Memory B cell (primary cell): ENCODE measurements around the gene BORCS8.
A peak's percentile ranks its signal among the peaks of the same experiment; 100 is the strongest.
"Not testable (repeated sequence)": the region's sequence is repeated elsewhere in the genome, so short reads cannot be mapped to it uniquely, and the experiment has no call there.

Source experiments
- ATAC-seq: fragments of 150-1000 bp; cut with Tn5 transposase; 2 replicates; pipeline ENCODE4 v1.10.0; 2021; ENCODE audit warnings: low read depth, mild to moderate bottlenecking, moderate library complexity
- DNase-seq, 2 donors: peaks; one replicate each; pipeline ENCODE4 v3.0.0; 2022; ENCODE audit warnings: low spot score in 2 of 2
- H3K27ac Mint-ChIP-seq: one replicate; pipeline ENCODE4 v1.8.0; 2022; ENCODE audit warnings: mild to moderate bottlenecking, moderate library complexity, mixed read lengths
- H3K27me3 Mint-ChIP-seq: one replicate; pipeline ENCODE4 v1.8.0; 2022; ENCODE audit warnings: mixed read lengths
- H3K36me3 Mint-ChIP-seq: one replicate; pipeline ENCODE4 v1.8.0; 2022; ENCODE audit warnings: mild to moderate bottlenecking, mixed read lengths
- H3K4me1 Mint-ChIP-seq: one replicate; pipeline ENCODE4 v1.8.0; 2022; ENCODE audit warnings: mixed read lengths
- H3K4me3 Mint-ChIP-seq: one replicate; pipeline ENCODE4 v1.8.0; 2022; ENCODE audit warnings: mild to moderate bottlenecking, moderate library complexity, mixed read lengths
- H3K9me3 Mint-ChIP-seq: one replicate; pipeline ENCODE4 v1.8.0; 2022; ENCODE audit warnings: mixed read lengths

Gene BORCS8

GRCh38 chr19:19159534-19159933, 32.4 kb downstream of the BORCS8 start:
- Mint-ChIP-seq H3K27ac (no peak overlapping the region), H3K4me3 (peak overlapping the region; percentile 9), H3K9me3 (peaks cover 6% of the 10 kb centered on the region), H3K4me1 (peaks cover 29% of the 10 kb centered on the region), H3K36me3 (peaks cover 7% of the 10 kb centered on the region), H3K27me3 (no peaks in the 10 kb centered on the region)
- ATAC-seq (no peak), DNase-seq (no peak)

- H3K36me3 Mint-ChIP-seq, result peaks cover 7% of the 10 kb centered on the region
- H3K9me3 Mint-ChIP-seq, result peaks cover 6% of the 10 kb centered on the region
- H3K27ac Mint-ChIP-seq, result no peak overlapping the region
- H3K4me1 Mint-ChIP-seq, result peaks cover 33% of the 10 kb centered on the region
- ATAC-seq (no peak), DNase-seq (no peak)
- no peaks in the 10 kb centered on the region for H3K27me3 Mint-ChIP-seq
- no peak overlapping the region for H3K4me3 Mint-ChIP-seq
These were observed 34.1 kb downstream of the BORCS8 start for GRCh38 chr19:19157808-19158207.

- Mint-ChIP-seq H3K27me3 (no peaks in the 10 kb centered on the region), H3K4me3 (peak overlapping the region; percentile 61), H3K9me3 (peaks cover 6% of the 10 kb centered on the region), H3K36me3 (peaks cover 7% of the 10 kb centered on the region), H3K4me1 (peaks cover 37% of the 10 kb centered on the region), H3K27ac (peak overlapping the region; percentile 32)
- no peak for DNase-seq
- ATAC-seq, result peak; percentile 31
These were observed 36.3 kb downstream of the BORCS8 start for GRCh38 chr19:19155495-19156219.

DNA sequence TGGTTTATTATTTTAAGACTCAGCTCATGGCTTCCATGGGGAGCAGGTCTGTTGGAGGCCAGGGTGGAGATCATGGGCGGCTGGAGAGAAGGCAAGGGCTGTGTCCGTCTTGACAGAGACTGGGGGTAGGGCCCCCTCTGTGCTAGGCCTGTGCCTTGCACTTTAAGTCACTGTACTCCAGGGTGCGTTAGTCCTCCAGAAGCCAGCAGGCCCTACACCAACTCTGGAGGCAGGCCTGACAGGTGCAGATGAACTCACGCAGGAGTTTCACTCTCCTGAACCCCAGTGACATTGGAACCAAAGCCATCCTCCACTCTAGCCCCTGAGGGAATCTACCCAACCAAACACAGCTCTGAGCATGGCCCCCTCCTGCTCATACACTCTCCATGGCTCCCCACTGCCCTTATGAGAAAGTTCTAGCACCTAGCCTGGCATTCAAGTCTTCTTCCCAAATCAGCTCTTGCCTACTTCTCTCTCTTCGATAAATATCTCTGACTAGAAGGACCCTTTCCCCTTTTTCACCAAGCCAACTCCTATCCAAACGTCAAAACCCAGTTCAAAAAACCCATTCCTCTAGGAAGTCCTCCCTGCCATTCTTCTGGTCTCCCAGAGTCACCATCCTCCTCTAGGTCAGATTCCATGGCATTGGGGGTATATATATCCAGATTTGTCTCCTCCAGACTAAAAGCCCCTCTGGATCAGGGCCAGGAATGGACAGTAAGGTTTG, 37.0 kb downstream of the BORCS8 start:
- H3K27me3 Mint-ChIP-seq, result no peaks in the 10 kb centered on the region
- no peak overlapping the region for H3K4me3 Mint-ChIP-seq
- peaks cover 38% of the 10 kb centered on the region for H3K4me1 Mint-ChIP-seq
- peaks cover 6% of the 10 kb centered on the region for H3K9me3 Mint-ChIP-seq
- DNase-seq (no peak), ATAC-seq (no peak)
- peak overlapping the region; percentile 32 for H3K27ac Mint-ChIP-seq
- peaks cover 7% of the 10 kb centered on the region for H3K36me3 Mint-ChIP-seq

DNA sequence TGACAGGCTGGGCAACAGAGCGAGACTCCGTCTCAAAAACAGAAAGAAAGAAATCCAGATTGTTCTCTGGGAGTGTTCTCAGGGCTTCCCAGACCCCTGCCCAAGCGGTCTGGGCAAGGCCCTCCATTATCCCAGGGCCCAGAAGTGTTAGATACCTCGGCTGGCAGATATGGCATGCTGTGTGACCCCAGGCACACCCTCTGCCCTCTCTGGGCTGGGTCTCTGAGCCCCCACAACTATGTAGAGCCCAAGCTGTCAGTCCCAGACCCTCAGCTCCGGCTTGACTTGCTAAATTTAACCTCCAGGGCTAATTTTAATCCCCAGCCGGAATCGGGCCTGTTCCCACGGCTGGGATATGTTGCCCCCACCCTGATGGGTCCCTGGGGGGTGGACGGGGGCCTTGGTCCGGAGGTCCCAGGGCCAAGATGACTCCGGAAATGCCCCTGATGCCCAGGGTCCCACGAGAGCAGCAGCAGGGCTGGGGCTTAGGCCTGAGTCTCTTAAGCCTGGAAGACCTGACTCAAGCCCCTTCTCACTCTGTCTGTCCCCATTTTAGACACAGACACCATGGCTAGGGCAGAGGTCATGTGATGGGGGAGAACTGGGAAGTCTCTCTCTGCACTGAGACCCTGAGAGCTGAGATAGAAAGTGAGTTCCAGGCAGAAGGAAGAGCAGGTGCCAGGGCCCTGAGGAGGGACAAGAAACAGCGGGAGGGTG, 39.1 kb downstream of the BORCS8 start:
- DNase-seq, result no peak
- no peak overlapping the region for H3K4me3 Mint-ChIP-seq
- no peak for ATAC-seq
- peaks cover 37% of the 10 kb centered on the region for H3K4me1 Mint-ChIP-seq
- peaks cover 6% of the 10 kb centered on the region for H3K9me3 Mint-ChIP-seq
- no peak overlapping the region for H3K27ac Mint-ChIP-seq
- peaks cover 11% of the 10 kb centered on the region for H3K36me3 Mint-ChIP-seq
- no peaks in the 10 kb centered on the region for H3K27me3 Mint-ChIP-seq

DNA sequence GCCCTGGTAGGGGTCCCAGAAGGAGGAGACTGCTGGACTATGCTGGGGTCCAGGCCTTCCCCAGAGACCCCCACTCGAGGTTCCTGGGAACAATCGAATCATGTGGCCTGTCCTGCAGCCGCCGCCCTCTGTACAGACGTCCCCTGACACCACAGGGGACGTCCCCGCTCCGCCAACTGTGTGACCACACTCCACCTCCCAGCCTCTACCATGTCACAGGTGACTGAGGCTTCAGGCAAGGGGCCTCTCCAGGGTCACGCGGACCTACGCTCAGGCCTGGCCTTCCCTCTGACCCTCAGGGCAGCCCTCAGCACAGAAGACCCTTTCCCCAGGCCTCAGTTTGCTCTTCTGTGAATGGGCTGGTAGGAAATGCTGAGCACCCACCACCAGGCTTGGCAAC, 40.5 kb downstream of the BORCS8 start:
- ATAC-seq, result peak; percentile 80
- H3K27ac Mint-ChIP-seq, result peak overlapping the region; percentile 47
- peaks cover 6% of the 10 kb centered on the region for H3K9me3 Mint-ChIP-seq
- H3K4me3 Mint-ChIP-seq, result no peak overlapping the region
- peaks cover 37% of the 10 kb centered on the region for H3K4me1 Mint-ChIP-seq
- H3K27me3 Mint-ChIP-seq, result no peaks in the 10 kb centered on the region
- no peak for DNase-seq
- H3K36me3 Mint-ChIP-seq, result peaks cover 16% of the 10 kb centered on the region

DNA sequence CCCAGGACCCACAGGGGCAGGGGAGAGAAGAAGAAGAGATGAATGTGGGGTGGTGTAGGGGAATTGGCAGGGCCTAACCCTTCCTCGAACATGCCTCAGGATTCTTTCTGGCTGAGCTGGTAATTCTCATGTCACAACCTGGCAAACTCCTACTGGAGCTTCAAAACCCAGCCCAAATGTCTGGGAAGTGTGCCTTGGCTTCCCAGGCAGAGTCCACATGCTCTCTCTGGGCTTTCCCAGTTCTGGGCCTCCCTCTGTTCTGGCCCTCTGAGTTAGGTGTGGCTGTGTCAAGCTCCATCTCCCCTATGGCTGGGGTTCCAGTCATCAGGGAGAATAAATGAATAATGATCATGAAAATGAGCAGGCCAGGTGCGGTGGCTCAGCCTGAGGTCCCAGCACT, 42.5 kb downstream of the BORCS8 start:
- Mint-ChIP-seq H3K27me3 (no peaks in the 10 kb centered on the region), H3K27ac (no peak overlapping the region), H3K36me3 (peaks cover 8% of the 10 kb centered on the region), H3K9me3 (no peaks in the 10 kb centered on the region), H3K4me3 (no peak overlapping the region), H3K4me1 (peaks cover 25% of the 10 kb centered on the region)
- DNase-seq (no peak), ATAC-seq (no peak)

- H3K27me3 Mint-ChIP-seq, ATAC-seq, H3K36me3 Mint-ChIP-seq, H3K9me3 Mint-ChIP-seq, H3K27ac Mint-ChIP-seq, DNase-seq, H3K4me3 Mint-ChIP-seq: not testable (repeated sequence)
- peaks cover 24% of the 10 kb centered on the region for H3K4me1 Mint-ChIP-seq
These were observed 43.4 kb downstream of the BORCS8 start for GRCh38 chr19:19148504-19148903.

DNA sequence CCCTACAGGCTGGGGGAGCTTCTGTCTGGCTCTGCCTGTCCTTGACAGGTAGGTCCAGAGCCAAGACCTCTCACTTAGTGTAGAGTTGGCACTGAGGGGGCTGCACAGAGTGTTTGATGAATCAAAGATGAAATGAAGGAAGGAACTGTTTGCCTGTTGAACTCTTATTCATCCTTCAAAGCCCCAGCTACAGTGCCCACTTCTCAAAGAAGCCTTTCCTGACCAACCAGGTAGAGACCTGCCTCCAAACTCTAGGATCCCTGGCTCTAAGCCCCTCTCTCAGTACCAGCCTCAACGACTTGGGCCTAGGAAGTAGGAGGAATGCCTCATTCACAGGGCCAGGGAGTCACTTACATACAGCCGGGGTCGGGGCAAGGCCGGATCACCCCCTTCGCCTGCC, 44.6 kb downstream of the BORCS8 start:
- Mint-ChIP-seq H3K27ac (no peak overlapping the region), H3K9me3 (no peaks in the 10 kb centered on the region), H3K27me3 (no peaks in the 10 kb centered on the region), H3K4me3 (no peak overlapping the region), H3K36me3 (peaks cover 8% of the 10 kb centered on the region), H3K4me1 (peaks cover 20% of the 10 kb centered on the region)
- DNase-seq (no peak), ATAC-seq (no peak)

- no peaks in the 10 kb centered on the region for H3K9me3 Mint-ChIP-seq
- peaks cover 17% of the 10 kb centered on the region for H3K4me1 Mint-ChIP-seq
- H3K27ac Mint-ChIP-seq, result no peak overlapping the region
- no peak overlapping the region for H3K4me3 Mint-ChIP-seq
- no peak for DNase-seq
- no peak for ATAC-seq
- H3K36me3 Mint-ChIP-seq, result peaks cover 8% of the 10 kb centered on the region
- no peaks in the 10 kb centered on the region for H3K27me3 Mint-ChIP-seq
These were observed 45.1 kb downstream of the BORCS8 start for GRCh38 chr19:19146865-19147264.

DNA sequence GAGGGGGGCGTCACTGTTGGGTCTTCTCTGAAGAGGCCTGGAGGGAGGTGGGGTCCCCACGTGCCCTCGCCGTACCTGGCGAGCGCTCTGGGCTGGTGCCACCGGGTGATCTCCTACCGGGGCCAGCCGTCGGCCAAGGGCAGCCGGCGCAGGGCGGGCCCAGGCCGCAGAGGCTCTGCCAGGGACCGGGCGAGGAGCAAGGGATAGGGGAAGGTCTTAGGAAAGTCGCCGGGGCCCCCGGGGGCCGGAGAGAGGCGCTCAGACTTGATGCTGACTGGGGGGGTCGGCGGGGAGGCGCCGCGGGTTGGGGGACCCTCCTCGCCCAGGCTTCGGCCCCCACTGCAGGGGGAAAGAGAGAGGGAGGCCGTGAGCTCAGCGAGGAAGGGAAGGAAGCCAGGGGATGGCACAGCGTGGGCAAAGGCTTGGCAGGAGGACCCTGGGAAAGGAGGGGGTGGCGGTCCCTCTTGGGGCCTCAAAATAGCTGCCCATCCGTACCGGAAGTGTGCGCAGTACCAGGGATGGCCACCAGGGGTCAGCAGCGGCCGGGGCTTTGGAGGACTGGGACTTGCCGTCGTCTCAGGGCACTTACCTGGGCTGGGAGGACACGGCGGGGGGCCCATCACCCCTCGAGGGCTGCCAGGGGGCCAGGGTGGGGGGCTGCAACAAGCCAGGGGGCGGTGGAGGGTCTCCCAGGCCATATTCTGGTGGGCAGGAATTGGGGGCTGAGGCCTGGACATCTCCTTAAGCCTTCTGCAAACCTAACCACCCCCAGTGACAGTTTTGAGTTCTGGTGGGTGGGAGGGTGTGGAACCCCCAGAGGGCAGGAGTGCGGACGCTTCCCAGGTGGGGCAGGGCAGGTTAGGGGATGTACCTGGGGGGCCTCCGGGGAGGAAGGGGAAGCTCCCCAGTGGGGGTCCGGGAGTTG, 46.0 kb downstream of the BORCS8 start:
- Mint-ChIP-seq H3K27me3 (no peaks in the 10 kb centered on the region), H3K27ac (no peak overlapping the region), H3K4me1 (peaks cover 9% of the 10 kb centered on the region), H3K4me3 (peak overlapping the region; percentile 5), H3K36me3 (peaks cover 8% of the 10 kb centered on the region), H3K9me3 (no peaks in the 10 kb centered on the region)
- ATAC-seq (peak; percentile 89), DNase-seq (peak; percentile 93 to 98)

DNA sequence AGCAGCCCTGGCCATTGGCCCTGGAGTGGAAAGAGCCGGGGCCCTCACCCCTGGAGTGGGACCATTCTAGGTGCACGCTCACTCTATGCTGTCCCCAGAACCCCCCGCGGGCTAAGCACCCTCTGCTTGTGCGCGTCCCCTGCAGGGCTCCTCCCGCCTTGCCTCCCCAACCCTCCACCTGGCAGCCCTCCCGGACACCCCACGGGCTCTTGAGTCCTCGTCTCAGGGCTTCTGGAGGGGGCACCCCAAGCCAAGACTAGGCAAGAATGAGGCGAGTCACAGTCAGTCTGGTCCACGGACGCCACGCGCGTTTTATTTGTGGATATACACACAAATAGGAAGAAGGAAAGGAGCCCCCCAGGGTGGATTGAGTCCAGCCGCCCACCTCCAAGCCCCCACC, 46.7 kb downstream of the BORCS8 start:
- ATAC-seq (no peak), DNase-seq (no peak)
- Mint-ChIP-seq H3K4me3 (no peak overlapping the region), H3K9me3 (no peaks in the 10 kb centered on the region), H3K27ac (no peak overlapping the region), H3K4me1 (peaks cover 5% of the 10 kb centered on the region), H3K27me3 (no peaks in the 10 kb centered on the region), H3K36me3 (peaks cover 8% of the 10 kb centered on the region)

DNA sequence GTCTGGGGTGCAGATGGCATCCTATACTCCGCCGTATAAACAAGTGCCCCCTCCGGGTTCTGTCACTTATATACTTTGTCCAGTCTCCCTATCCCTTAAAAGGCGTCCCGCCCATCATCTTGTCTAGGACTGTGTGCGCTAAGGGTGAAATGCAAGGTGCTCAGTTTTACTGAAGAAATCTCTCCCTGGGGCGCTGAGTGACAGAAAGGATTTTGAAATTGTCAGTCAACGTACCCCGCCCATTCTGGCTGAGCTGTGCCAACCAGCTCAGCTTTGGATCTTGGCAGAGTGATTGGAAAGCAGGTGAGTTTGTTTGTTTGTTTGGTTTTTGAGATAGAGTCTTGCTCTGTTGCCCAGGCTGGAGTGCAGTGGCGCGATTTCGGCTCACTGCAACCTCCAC, 49.6 kb downstream of the BORCS8 start:
- Mint-ChIP-seq H3K36me3 (peaks cover 1% of the 10 kb centered on the region), H3K4me3 (no peak overlapping the region), H3K4me1 (peaks cover 14% of the 10 kb centered on the region), H3K9me3 (no peaks in the 10 kb centered on the region), H3K27ac (no peak overlapping the region), H3K27me3 (no peaks in the 10 kb centered on the region)
- ATAC-seq (no peak), DNase-seq (no peak)
